ENCODE measurements around the gene CFAP100.

CFAP100 gene

DNA sequence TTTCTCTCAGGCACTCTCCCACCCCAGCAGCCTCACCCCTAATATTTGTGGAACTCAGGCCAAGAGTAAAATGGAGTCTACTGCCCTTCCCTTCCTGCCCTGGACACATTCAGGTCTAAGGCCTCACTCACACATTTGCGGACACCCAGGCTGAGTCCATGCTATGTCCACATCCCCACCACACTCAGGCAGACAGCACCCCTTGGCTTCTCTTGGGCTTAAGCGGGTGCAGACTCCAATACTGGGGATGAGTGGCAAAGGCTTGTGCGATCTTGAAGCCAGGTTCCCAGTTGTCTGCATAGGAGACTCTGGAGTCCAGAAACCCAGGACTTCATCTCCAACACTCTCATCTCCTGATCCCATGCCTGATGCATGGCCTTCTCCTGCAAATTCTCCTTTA, 17.5 kb upstream of the CFAP100 start:
- no peak overlapping the region for H3K27ac ChIP-seq
- TF ChIP-seq CTCF (IDR thresholded peaks at IDR 0.05), result no peak
- no peak for DNase-seq (ENCODE audit: low spot score)
- no peak overlapping the region for H3K4me3 ChIP-seq

GRCh38 chr3:126378341-126378751, 16.4 kb upstream of the CFAP100 start:
- no peak for DNase-seq (ENCODE audit: low spot score)
- TF ChIP-seq CTCF (IDR thresholded peaks at IDR 0.05), result no peak
- H3K27ac ChIP-seq, result no peak overlapping the region
- H3K4me3 ChIP-seq, result no peak overlapping the region

GRCh38 chr3:126380011-126380768, 14.5 kb upstream of the CFAP100 start:
- Histone ChIP-seq H3K4me3 (no peak overlapping the region), H3K27ac (no peak overlapping the region)
- TF ChIP-seq CTCF (IDR thresholded peaks at IDR 0.05), result no peak
- DNase-seq (ENCODE audit: low spot score), result no peak

GRCh38 chr3:126381966-126382365, 12.7 kb upstream of the CFAP100 start:
- no peak for DNase-seq (ENCODE audit: low spot score)
- no peak overlapping the region for H3K4me3 ChIP-seq
- H3K27ac ChIP-seq, result no peak overlapping the region
- TF ChIP-seq CTCF (IDR thresholded peaks at IDR 0.05), result no peak

DNA sequence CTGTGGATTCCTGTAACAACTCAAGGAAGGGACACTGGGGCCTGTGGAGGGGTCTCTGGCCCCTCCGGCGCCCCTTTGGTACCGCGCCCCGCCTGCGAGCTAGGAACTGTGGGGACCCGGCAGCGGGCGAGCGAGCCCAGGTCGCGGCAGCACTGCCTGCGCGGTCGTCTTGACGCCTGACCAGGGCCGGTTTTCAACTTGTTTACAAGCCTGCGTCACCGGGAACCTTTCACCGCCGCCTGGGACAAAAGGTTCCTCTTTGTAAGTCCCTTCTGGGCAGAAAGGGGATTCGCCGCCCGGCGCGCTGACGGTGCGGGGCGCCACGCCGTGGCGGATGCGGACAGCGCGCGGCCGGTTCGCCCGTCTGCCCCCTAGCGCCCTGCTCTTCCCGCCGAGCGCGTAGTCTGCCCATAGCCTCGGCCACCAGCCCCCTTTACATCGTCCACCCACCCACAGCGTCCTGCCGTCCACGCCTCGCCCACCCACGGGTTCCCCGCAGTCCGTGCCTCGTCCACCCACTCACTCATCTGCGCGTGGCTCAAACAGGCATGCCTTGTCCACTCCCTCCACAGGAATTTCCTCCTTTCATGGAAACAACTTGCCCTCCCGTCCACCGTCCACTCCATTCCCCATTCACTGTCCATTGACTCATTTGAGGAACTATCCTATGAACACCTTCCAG, 5.5 kb upstream of the CFAP100 start:
- H3K4me3 ChIP-seq, result peak overlapping the region; percentile 65
- peak; percentile 98 for TF ChIP-seq CTCF (IDR thresholded peaks at IDR 0.05)

GRCh38 chr3:126389794-126390146, 4.9 kb upstream of the CFAP100 start:
- Histone ChIP-seq H3K27ac (peak overlapping the region in 1 of 2 donors; percentile 89), H3K4me3 (peak overlapping the region; percentile 65)
- no peak for TF ChIP-seq CTCF (IDR thresholded peaks at IDR 0.05)
- no peak for DNase-seq (ENCODE audit: low spot score)

More for the DNA sequence above, 5.5 kb upstream of the CFAP100 start:
- peak overlapping the region; percentile 81 to 89 for H3K27ac ChIP-seq
- DNase-seq (ENCODE audit: low spot score), result peak; percentile 97

- peak overlapping the region in 1 of 2 donors; percentile 89 for H3K27ac ChIP-seq
- DNase-seq (ENCODE audit: low spot score), result no peak
- H3K4me3 ChIP-seq, result no peak overlapping the region
- TF ChIP-seq CTCF (IDR thresholded peaks at IDR 0.05), result no peak
Measured at GRCh38 chr3:126390201-126390600, 4.5 kb upstream of the CFAP100 start.

All from coronary artery (tissue), 2 donors.